Mucosa of descending colon (tissue), 3 donors: Measurements from ENCODE around the gene PBX1. TPM values are rescaled to one million over a fixed set of nuclear protein-coding genes. Genes with fewer than 3 reads are reported as not detected.
A peak's percentile ranks its signal among the peaks of the same experiment; 100 is the strongest.

ENCODE experiments used
- ATAC-seq: fragments of 200-7000 bp; cut with Tn5 transposase; one replicate; pipeline ENCODE4 v1.9.1; 2020; ENCODE audit warnings: mild to moderate bottlenecking, moderate library complexity
- DNase-seq, 3 donors: peaks; one replicate each; pipeline ENCODE4 v3.0.0-alpha.2; 2020
- H3K36me3 ChIP-seq: fragments of 200-600 bp; one replicate; pipeline ENCODE4 v1.8.0; 2021; ENCODE audit warnings: low read depth, mild to moderate bottlenecking
- H3K4me1 ChIP-seq: fragments of 200-600 bp; one replicate; pipeline ENCODE4 v1.8.0; 2021; ENCODE audit warnings: low read depth, mild to moderate bottlenecking
- H3K4me3 ChIP-seq: fragments of 200-600 bp; one replicate; pipeline ENCODE4 v1.8.0; 2021; ENCODE audit warnings: mild to moderate bottlenecking
- H3K9me3 ChIP-seq: fragments of 200-600 bp; one replicate; pipeline ENCODE4 v1.8.0; 2021; ENCODE audit warnings: mild to moderate bottlenecking
- intact Hi-C, 2 donors: fragments of 100-400 bp; cut with DNase I in 1 of 2; cut with micrococcal nuclease in 1 of 2; formaldehyde crosslinking; loops; one replicate each; pipeline versions ENCODE4 v1.11.0 to v1.11.1; 2022; cut with DNase I, micrococcal nuclease
- total RNA-seq, 3 donors: library from RNA; stranded (reverse); fragmentation: NEBNext Ultra II Directional in 2 of 3; extraction: Animal tissue kit (Norgen Biotek cat#: 25700) in 2 of 3; gene quantifications; one replicate each; pipeline versions ENCODE4 v1.2.1 to v1.2.4, GENCODE V29; 2021 to 2023
- TF ChIP-seq, protein P1 (sequence below): fragments of 200-600 bp; IDR thresholded peaks from one replicate; pipeline ENCODE4 v1.8.0; 2022; ENCODE audit warnings: antibody characterized with exemption, mild to moderate bottlenecking
- donor health status: DM: no; HTN: no; CAD: no; lungs with moderate emphysema.
- donor health status: DM: no; HTN: no; CAD: no.
- donor health status: DM: no; HTN: yes; CAD: no.

The PBX1 gene
- total RNA-seq, 3 donors from 2014 or later, result 52.6 to 182 (median 82.8) TPM

DNA sequence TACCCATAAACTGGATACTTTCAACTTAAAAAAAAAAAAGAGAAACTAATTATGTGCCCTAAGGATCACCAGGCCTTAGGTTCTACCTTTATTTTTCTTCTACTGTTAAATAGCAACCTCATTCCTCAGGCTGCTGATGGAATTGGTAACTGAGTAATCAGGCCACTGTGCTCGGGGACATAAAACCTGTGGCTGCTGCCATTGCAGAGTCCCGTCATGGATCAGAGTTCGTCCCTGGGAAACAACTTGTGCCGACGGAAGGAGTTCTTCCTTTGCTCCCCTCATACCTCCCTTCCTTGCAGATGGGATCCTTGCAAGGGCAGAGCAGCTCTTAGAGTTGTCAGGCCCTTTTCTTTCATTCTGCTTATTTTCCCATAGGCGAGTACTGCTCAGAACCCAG lies 123.6 kb downstream of the PBX1 start:
- Histone ChIP-seq H3K36me3 (no peaks in the 10 kb centered on the region), H3K4me1 (peaks cover 20% of the 10 kb centered on the region), H3K9me3 (no peaks in the 10 kb centered on the region), H3K4me3 (no peak overlapping the region)
- intact Hi-C loops, result no loop called here
- TF ChIP-seq, protein P1, sequence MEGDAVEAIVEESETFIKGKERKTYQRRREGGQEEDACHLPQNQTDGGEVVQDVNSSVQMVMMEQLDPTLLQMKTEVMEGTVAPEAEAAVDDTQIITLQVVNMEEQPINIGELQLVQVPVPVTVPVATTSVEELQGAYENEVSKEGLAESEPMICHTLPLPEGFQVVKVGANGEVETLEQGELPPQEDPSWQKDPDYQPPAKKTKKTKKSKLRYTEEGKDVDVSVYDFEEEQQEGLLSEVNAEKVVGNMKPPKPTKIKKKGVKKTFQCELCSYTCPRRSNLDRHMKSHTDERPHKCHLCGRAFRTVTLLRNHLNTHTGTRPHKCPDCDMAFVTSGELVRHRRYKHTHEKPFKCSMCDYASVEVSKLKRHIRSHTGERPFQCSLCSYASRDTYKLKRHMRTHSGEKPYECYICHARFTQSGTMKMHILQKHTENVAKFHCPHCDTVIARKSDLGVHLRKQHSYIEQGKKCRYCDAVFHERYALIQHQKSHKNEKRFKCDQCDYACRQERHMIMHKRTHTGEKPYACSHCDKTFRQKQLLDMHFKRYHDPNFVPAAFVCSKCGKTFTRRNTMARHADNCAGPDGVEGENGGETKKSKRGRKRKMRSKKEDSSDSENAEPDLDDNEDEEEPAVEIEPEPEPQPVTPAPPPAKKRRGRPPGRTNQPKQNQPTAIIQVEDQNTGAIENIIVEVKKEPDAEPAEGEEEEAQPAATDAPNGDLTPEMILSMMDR, result no peak
- DNase-seq, result no peak
- peak; percentile 29 for ATAC-seq

DNA sequence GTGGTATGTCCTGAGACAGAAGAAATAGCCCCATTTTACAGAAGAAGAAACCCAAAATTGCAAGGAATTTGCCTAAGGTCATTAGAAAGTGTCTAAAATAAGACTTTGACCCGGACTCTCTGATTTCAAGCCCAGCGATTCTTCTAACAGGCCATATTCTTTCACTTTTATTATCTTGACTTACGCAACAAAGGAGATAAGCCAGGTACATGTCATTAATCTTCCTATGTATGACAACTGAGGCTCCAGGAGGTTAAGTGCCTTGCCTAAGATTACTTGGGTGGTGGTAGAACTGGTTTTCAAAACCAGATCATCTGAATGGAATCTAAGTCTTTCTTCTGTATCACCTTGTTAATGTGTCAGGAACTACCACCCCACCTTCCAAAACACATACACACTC lies 124.3 kb downstream of the PBX1 start:
- ATAC-seq (peak; percentile 97), DNase-seq (peak in 1 of 3 donors; percentile 38)
- Histone ChIP-seq H3K4me1 (peaks cover 20% of the 10 kb centered on the region), H3K36me3 (no peaks in the 10 kb centered on the region), H3K9me3 (no peaks in the 10 kb centered on the region), H3K4me3 (no peak overlapping the region)
- intact Hi-C loops, result no loop called here
- TF ChIP-seq, protein P1, result no peak

DNA sequence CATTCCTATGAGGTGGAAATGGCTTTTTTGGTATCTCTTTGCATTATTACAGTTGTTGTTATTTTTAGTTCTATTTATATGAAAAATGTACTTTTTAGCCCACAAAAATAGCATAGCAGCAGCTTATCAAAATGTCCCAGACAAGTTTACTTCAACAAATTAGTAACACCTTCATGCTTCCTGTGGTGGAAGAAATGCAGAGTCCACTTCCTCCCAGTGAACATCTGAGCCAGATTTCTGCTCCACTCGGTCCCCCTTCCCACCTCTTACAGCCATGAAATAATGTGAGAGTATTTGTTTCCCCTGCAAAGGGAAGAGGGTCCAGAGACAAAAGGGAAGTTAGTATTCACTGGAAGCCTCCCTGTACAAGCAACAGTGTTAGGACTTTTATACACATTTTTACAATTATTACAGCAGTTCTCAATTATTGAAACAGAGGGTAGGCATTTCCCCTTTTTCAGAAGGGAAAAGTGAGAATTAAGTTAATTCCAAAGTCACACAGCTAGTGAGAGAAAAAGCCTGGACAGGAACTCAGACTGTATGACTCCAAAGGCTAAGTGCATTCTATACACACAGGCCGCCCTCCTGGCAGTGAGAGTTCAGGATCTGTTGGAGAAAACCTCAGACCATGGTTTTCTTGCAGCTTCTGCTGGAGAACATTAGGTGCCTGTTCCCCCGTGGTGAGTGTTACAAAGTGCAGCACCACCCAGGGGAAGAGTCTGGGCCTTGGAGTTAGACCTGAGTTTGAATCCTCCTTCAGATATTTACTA lies 126.5 kb downstream of the PBX1 start:
- DNase-seq (no peak), ATAC-seq (no peak)
- Histone ChIP-seq H3K4me3 (no peak overlapping the region), H3K36me3 (no peaks in the 10 kb centered on the region), H3K9me3 (no peaks in the 10 kb centered on the region), H3K4me1 (peaks cover 20% of the 10 kb centered on the region)
- TF ChIP-seq, protein P1, result no peak
- intact Hi-C loops, result no loop called here

DNA sequence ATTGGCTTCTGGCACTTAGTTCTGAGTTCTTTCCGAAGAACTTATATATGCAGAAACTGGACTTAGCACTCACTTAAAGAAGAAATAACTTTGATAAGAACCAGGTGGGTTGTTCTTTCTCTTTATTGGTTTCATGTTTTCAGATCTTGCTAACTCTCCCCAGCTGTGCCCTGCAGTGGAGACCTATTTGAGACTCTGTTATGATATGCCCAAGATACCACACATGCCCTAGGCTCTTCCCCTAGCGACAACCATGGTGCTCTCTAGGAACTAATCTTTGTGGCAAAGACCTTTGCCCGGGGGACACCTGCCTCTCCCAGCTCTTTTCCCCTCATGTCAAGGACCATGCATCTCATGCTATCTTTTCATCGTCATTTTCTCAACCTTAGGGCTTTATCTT lies 128.8 kb downstream of the PBX1 start:
- DNase-seq (no peak), ATAC-seq (no peak)
- TF ChIP-seq, protein P1, result no peak
- H3K9me3 ChIP-seq, result no peaks in the 10 kb centered on the region
- no peak overlapping the region for H3K4me3 ChIP-seq
- H3K4me1 ChIP-seq, result peaks cover 17% of the 10 kb centered on the region
- intact Hi-C loops, result no loop called here
- no peaks in the 10 kb centered on the region for H3K36me3 ChIP-seq

DNA sequence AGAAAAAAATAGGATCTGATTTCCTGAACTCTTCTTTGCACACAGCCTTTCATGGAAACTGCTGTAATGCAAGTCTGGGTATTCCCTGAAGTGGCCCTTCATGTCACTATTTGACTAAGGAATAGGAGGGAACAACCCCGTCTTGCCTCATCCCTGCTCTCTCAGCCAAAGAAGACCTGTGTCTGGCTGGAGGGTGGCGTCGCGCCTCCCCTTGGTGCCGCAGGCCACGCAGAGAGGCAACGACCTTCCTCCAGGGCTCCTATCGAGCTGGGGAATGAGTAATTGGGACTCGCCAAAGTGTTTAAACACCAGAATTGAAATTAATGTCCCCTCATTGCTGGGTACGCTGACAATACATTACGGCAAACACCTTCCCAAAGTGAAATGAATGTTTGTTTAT lies 129.8 kb downstream of the PBX1 start:
- TF ChIP-seq, protein P1, result no peak
- no peaks in the 10 kb centered on the region for H3K9me3 ChIP-seq
- H3K4me3 ChIP-seq, result no peak overlapping the region
- ATAC-seq (no peak), DNase-seq (no peak)
- intact Hi-C loops, result no loop called here
- no peaks in the 10 kb centered on the region for H3K36me3 ChIP-seq
- peaks cover 8% of the 10 kb centered on the region for H3K4me1 ChIP-seq
